Osteoblast (primary cell): ENCODE results near the gene TMEM130. TPM values are rescaled to one million over a fixed set of nuclear protein-coding genes. Genes with fewer than 3 reads are reported as not detected.
A peak's percentile ranks its signal among the peaks of the same experiment; 100 is the strongest.

Experiments used
- DNase-seq: peaks from one replicate; pipeline ENCODE4 v3.0.0; 2011; ENCODE audit warnings: low spot score, mixed read lengths; ENCODE audit not compliant: insufficient read length; ENCODE audit errors: missing footprints
- H2AFZ ChIP-seq: 2 replicates; pipeline ENCODE4 v1.6.0; 2011; ENCODE audit warnings: mild to moderate bottlenecking, low read length
- H3K27ac ChIP-seq: 2 replicates; pipeline ENCODE4 v1.5.1; 2011; ENCODE audit warnings: mild to moderate bottlenecking, low read depth, low read length, moderate library complexity
- H3K27me3 ChIP-seq: 2 replicates; pipeline ENCODE4 v1.6.0; 2012; ENCODE audit warnings: mild to moderate bottlenecking, control low read depth, inconsistent platforms, low read length, moderate library complexity; ENCODE audit not compliant: insufficient read depth
- H3K36me3 ChIP-seq: 2 replicates; pipeline ENCODE4 v1.5.1; 2011; ENCODE audit warnings: mild to moderate bottlenecking, low read length, control low read depth, moderate library complexity; ENCODE audit not compliant: insufficient read depth
- H3K4me1 ChIP-seq: 2 replicates; pipeline ENCODE4 v1.5.1; 2011; ENCODE audit warnings: mild to moderate bottlenecking, low read length, control low read depth, moderate library complexity; ENCODE audit not compliant: insufficient read depth
- H3K4me2 ChIP-seq: 2 replicates; pipeline ENCODE4 v1.6.0; 2011; ENCODE audit warnings: mild to moderate bottlenecking, low read length; ENCODE audit not compliant: insufficient read depth
- H3K4me3 ChIP-seq: fragments of 200-600 bp; sonication (generic); 3 replicates; pipeline ENCODE4 v1.5.1; 2012; ENCODE audit warnings: mild to moderate bottlenecking, low read length, inconsistent platforms; ENCODE audit not compliant: insufficient read depth
- H3K79me2 ChIP-seq: 2 replicates; pipeline ENCODE4 v1.6.0; 2012; ENCODE audit warnings: mild to moderate bottlenecking, low read length, control low read depth, inconsistent platforms; ENCODE audit not compliant: insufficient read depth
- H3K9me3 ChIP-seq: 2 replicates; pipeline ENCODE4 v1.5.1; 2011; ENCODE audit warnings: low read depth, low read length, control low read depth
- H4K20me1 ChIP-seq: 2 replicates; pipeline ENCODE4 v1.6.0; 2012; ENCODE audit warnings: mild to moderate bottlenecking, low read length, control low read depth; ENCODE audit not compliant: insufficient read depth
- total RNA-seq: library from RNA; depleted of rRNA; stranded (reverse); fragments of >200 nt; gene quantifications from 2 replicates; pipeline ENCODE4 v1.2.3, GENCODE V29; 2012
- TF ChIP-seq, protein P1 (sequence below): IDR thresholded peaks from 2 replicates; pipeline ENCODE4 v1.5.1; 2011; ENCODE audit warnings: mild to moderate bottlenecking, low read depth, low read length, moderate library complexity; ENCODE audit errors: extremely low read depth

The TMEM130 gene, protein sequence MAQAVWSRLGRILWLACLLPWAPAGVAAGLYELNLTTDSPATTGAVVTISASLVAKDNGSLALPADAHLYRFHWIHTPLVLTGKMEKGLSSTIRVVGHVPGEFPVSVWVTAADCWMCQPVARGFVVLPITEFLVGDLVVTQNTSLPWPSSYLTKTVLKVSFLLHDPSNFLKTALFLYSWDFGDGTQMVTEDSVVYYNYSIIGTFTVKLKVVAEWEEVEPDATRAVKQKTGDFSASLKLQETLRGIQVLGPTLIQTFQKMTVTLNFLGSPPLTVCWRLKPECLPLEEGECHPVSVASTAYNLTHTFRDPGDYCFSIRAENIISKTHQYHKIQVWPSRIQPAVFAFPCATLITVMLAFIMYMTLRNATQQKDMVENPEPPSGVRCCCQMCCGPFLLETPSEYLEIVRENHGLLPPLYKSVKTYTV
- 0.88 and 1.1 TPM in 2 replicates for total RNA-seq

DNA sequence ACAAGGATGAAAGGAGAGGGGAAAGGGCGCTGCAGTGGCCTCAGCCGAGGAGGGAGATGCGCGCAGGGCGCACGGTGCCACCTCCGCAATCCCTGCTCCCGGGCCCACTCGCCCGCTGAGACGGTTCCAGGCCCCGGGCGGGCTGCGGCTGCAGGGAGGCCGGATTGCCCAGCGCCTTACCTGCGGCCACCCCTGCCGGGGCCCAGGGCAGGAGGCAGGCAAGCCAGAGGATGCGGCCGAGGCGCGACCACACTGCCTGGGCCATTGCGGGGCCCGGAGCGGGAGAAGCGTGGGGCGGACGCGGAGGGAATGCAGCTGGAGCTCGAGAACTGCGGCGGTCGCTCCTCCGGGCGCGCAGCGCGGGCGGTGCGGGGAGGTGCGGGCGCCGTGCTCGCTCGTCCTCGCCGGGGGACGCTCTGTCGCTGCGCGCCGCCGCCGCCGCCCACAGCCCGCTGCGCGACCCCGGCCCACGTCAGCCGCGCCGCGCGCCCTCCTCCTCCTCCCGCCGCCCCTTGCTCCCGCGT is at the start of gene TMEM130:
Gene TMEM130, minus strand, starts transcription at position 418 of the 524 bp plus-strand sequence. Its CDS starts 153 bp downstream, at position 265.
- peak; percentile 86 for DNase-seq
- no peaks in the 10 kb centered on the region for H3K9me3 ChIP-seq
- TF ChIP-seq, protein P1, sequence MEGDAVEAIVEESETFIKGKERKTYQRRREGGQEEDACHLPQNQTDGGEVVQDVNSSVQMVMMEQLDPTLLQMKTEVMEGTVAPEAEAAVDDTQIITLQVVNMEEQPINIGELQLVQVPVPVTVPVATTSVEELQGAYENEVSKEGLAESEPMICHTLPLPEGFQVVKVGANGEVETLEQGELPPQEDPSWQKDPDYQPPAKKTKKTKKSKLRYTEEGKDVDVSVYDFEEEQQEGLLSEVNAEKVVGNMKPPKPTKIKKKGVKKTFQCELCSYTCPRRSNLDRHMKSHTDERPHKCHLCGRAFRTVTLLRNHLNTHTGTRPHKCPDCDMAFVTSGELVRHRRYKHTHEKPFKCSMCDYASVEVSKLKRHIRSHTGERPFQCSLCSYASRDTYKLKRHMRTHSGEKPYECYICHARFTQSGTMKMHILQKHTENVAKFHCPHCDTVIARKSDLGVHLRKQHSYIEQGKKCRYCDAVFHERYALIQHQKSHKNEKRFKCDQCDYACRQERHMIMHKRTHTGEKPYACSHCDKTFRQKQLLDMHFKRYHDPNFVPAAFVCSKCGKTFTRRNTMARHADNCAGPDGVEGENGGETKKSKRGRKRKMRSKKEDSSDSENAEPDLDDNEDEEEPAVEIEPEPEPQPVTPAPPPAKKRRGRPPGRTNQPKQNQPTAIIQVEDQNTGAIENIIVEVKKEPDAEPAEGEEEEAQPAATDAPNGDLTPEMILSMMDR = no peak
- peaks cover 10% of the 10 kb centered on the region for H3K4me1 ChIP-seq
- H3K27me3 ChIP-seq = peaks cover 22% of the 10 kb centered on the region
- H3K36me3 ChIP-seq = no peaks in the 10 kb centered on the region
- H3K27ac ChIP-seq = no peak within 1 kb of the TSS
- no peaks in the 10 kb centered on the region for H4K20me1 ChIP-seq
- H3K4me3 ChIP-seq = peak within 1 kb of the TSS; percentile 58
- H3K4me2 ChIP-seq = peak within 1 kb of the TSS; percentile 64
- no peaks in the 10 kb centered on the region for H3K79me2 ChIP-seq
- no peak within 1 kb of the TSS for H2AFZ ChIP-seq

DNA sequence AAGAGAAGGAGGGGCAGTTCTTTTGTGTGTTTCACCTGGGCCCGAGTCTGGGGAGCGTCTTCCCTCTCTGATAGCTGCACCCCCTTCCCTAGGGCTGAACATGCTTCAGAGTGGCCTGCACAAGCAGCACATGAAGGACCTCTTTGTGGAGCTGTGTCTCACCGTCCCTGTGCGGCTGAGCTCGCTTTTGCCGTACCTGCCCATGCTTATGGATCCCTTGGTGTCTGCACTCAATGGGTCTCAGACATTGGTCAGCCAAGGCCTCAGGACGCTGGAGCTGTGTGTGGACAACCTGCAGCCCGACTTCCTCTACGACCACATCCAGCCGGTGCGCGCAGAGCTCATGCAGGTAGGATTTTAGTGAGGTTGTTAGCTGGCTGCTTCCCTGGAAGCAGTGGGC is 47.5 kb upstream of the TMEM130 start:
- peaks cover 5% of the 10 kb centered on the region for H3K4me1 ChIP-seq
- no peak overlapping the region for H3K27ac ChIP-seq
- H3K9me3 ChIP-seq = no peaks in the 10 kb centered on the region
- TF ChIP-seq, protein P1 = no peak
- peaks cover 80% of the 10 kb centered on the region for H3K36me3 ChIP-seq
- no peak overlapping the region for H3K4me3 ChIP-seq
- DNase-seq = no peak
- peaks cover 9% of the 10 kb centered on the region for H4K20me1 ChIP-seq
- no peak overlapping the region for H2AFZ ChIP-seq
- no peaks in the 10 kb centered on the region for H3K79me2 ChIP-seq
- no peak overlapping the region for H3K4me2 ChIP-seq
- H3K27me3 ChIP-seq = no peaks in the 10 kb centered on the region

DNA sequence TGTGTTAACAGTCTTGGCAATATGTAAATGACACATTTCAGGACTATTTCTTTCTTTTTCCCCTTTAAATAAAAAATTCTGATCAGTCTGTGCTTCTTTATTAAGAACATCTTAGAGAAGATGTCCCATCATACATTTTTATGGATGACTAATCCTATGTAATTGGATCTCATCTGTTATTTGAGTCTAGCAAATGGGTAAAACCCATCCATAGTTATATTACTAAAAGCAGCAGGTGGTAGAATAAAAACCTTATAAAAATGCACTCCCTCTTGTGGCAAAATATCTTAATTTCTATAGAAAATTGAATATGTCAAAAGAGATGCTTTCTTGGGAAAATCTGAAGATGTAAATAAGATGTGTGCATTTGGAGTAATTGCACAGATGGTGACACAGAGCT is 43.8 kb upstream of the TMEM130 start:
- Histone ChIP-seq H3K27me3 (no peaks in the 10 kb centered on the region), H3K4me2 (no peak overlapping the region), H3K9me3 (no peaks in the 10 kb centered on the region), H3K36me3 (peaks cover 79% of the 10 kb centered on the region), H3K4me1 (peaks cover 4% of the 10 kb centered on the region), H2AFZ (no peak overlapping the region), H3K4me3 (no peak overlapping the region), H3K79me2 (no peaks in the 10 kb centered on the region), H3K27ac (no peak overlapping the region), H4K20me1 (peaks cover 4% of the 10 kb centered on the region)
- DNase-seq = peak; percentile 82
- TF ChIP-seq, protein P1 = peak; percentile 20

DNA sequence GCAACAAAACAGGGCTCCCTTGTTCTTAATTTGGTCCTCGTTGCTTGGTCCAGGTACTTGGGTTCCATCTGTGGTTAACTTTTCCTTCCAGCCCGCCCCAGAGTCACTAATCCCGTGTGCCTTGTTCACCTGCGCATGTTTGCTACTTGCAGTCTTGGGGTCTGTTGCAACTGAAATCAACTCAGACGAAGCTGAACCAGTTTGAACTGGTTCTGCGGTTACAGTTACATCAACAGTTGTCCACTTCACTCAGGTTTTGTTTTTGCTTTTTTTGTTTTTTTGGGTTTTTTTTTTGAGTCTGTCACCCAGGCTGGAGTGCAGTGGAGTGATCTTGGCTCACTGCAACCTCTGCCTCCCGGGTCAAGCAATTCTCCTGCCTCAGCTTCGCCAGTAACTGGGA is 43.2 kb upstream of the TMEM130 start:
- Histone ChIP-seq H4K20me1 (peaks cover 4% of the 10 kb centered on the region), H3K4me1 (peaks cover 4% of the 10 kb centered on the region), H3K27ac (no peak overlapping the region), H3K79me2 (no peaks in the 10 kb centered on the region), H3K4me2 (no peak overlapping the region), H3K36me3 (peaks cover 81% of the 10 kb centered on the region), H2AFZ (no peak overlapping the region), H3K9me3 (no peaks in the 10 kb centered on the region), H3K27me3 (no peaks in the 10 kb centered on the region), H3K4me3 (no peak overlapping the region)
- peak; percentile 76 for DNase-seq
- TF ChIP-seq, protein P1 = no peak
